ENCODE measurements around the gene ABI1. TPM values are rescaled to one million over a fixed set of nuclear protein-coding genes. Genes with fewer than 3 reads are reported as not detected.
A peak's percentile ranks its signal among the peaks of the same experiment; 100 is the strongest.
"Not testable (repeated sequence)": the region's sequence is repeated elsewhere in the genome, so short reads cannot be mapped to it uniquely, and the experiment has no call there.

ABI1 gene
- 37.5 and 43.2 TPM in 2 replicates for total RNA-seq (2012; rRNA removed)

- peak within 1 kb of the TSS; percentile 82 for H3K4me2 ChIP-seq (ENCODE audit: low read length)
- H3K4me1 ChIP-seq (ENCODE audit: control insufficient read depth, insufficient read depth, low read length): peaks cover 14% of the 10 kb centered on the region
- H3K9me3 ChIP-seq (replicated peaks; ENCODE audit: low read length): no peaks in the 10 kb centered on the region
- peak within 1 kb of the TSS; percentile 89 for H3K9ac ChIP-seq (ENCODE audit: low read depth, low read length)
- no peaks in the 10 kb centered on the region for H3K36me3 ChIP-seq (ENCODE audit: insufficient read depth, low read length)
- H3K27me3 ChIP-seq (ENCODE audit: control insufficient read depth, insufficient read depth, low read length): peaks cover 14% of the 10 kb centered on the region
- peak within 1 kb of the TSS; percentile 98 for H3K4me3 ChIP-seq (ENCODE audit: low read length)
These were observed at the start of gene ABI1 for GRCh38 chr10:26860443-26861204. TSS of gene ABI1 (minus strand) at chr10:26860958. CDS start at chr10:26860863, 95 bp downstream.

- Histone ChIP-seq H3K9ac (ENCODE audit: low read depth, low read length) (no peak overlapping the region), H3K4me2 (ENCODE audit: low read length) (no peak overlapping the region), H3K36me3 (ENCODE audit: insufficient read depth, low read length) (no peaks in the 10 kb centered on the region), H3K4me1 (ENCODE audit: control insufficient read depth, insufficient read depth, low read length) (no peaks in the 10 kb centered on the region), H3K9me3 (replicated peaks; ENCODE audit: low read length) (no peaks in the 10 kb centered on the region), H3K27me3 (ENCODE audit: control insufficient read depth, insufficient read depth, low read length) (no peaks in the 10 kb centered on the region), H3K4me3 (ENCODE audit: low read length) (no peak overlapping the region)
These were observed 49.0 kb upstream of the ABI1 start for GRCh38 chr10:26909753-26910152.

GRCh38 chr10:26905253-26905781 is 44.6 kb upstream of the ABI1 start:
- H3K4me3 ChIP-seq (ENCODE audit: low read length); H3K36me3 ChIP-seq (ENCODE audit: insufficient read depth, low read length); H3K27me3 ChIP-seq (ENCODE audit: control insufficient read depth, insufficient read depth, low read length); H3K9me3 ChIP-seq (replicated peaks; ENCODE audit: low read length); H3K4me1 ChIP-seq (ENCODE audit: control insufficient read depth, insufficient read depth, low read length); H3K4me2 ChIP-seq (ENCODE audit: low read length); H3K9ac ChIP-seq (ENCODE audit: low read depth, low read length): not testable (repeated sequence)

GRCh38 chr10:26903431-26904217 is 42.9 kb upstream of the ABI1 start:
- no peak overlapping the region for H3K9ac ChIP-seq (ENCODE audit: low read depth, low read length)
- H3K36me3 ChIP-seq (ENCODE audit: insufficient read depth, low read length): no peaks in the 10 kb centered on the region
- H3K4me2 ChIP-seq (ENCODE audit: low read length): no peak overlapping the region
- no peaks in the 10 kb centered on the region for H3K9me3 ChIP-seq (replicated peaks; ENCODE audit: low read length)
- H3K4me1 ChIP-seq (ENCODE audit: control insufficient read depth, insufficient read depth, low read length): no peaks in the 10 kb centered on the region
- no peak overlapping the region for H3K4me3 ChIP-seq (ENCODE audit: low read length)
- no peaks in the 10 kb centered on the region for H3K27me3 ChIP-seq (ENCODE audit: control insufficient read depth, insufficient read depth, low read length)

- not testable (repeated sequence) for H3K9ac ChIP-seq (ENCODE audit: low read depth, low read length); H3K27me3 ChIP-seq (ENCODE audit: control insufficient read depth, insufficient read depth, low read length); H3K4me1 ChIP-seq (ENCODE audit: control insufficient read depth, insufficient read depth, low read length)
These were observed 31.7 kb upstream of the ABI1 start for GRCh38 chr10:26892306-26892923.

GRCh38 chr10:26890956-26891355 is 30.2 kb upstream of the ABI1 start:
- no peaks in the 10 kb centered on the region for H3K36me3 ChIP-seq (ENCODE audit: insufficient read depth, low read length)
- no peak overlapping the region for H3K4me2 ChIP-seq (ENCODE audit: low read length)
- H3K9ac ChIP-seq (ENCODE audit: low read depth, low read length): no peak overlapping the region
- peaks cover 6% of the 10 kb centered on the region for H3K4me1 ChIP-seq (ENCODE audit: control insufficient read depth, insufficient read depth, low read length)
- H3K4me3 ChIP-seq (ENCODE audit: low read length): no peak overlapping the region
- no peaks in the 10 kb centered on the region for H3K27me3 ChIP-seq (ENCODE audit: control insufficient read depth, insufficient read depth, low read length)
- no peaks in the 10 kb centered on the region for H3K9me3 ChIP-seq (replicated peaks; ENCODE audit: low read length)

More at GRCh38 chr10:26892306-26892923, 31.7 kb upstream of the ABI1 start:
- not testable (repeated sequence) for H3K4me3 ChIP-seq (ENCODE audit: low read length); H3K36me3 ChIP-seq (ENCODE audit: insufficient read depth, low read length); H3K4me2 ChIP-seq (ENCODE audit: low read length); H3K9me3 ChIP-seq (replicated peaks; ENCODE audit: low read length)

GRCh38 chr10:26887611-26888215 is 27.0 kb upstream of the ABI1 start:
- no peak overlapping the region for H3K4me3 ChIP-seq (ENCODE audit: low read length)
- no peaks in the 10 kb centered on the region for H3K9me3 ChIP-seq (replicated peaks; ENCODE audit: low read length)
- peaks cover 18% of the 10 kb centered on the region for H3K27me3 ChIP-seq (ENCODE audit: control insufficient read depth, insufficient read depth, low read length)
- peaks cover 6% of the 10 kb centered on the region for H3K4me1 ChIP-seq (ENCODE audit: control insufficient read depth, insufficient read depth, low read length)
- no peak overlapping the region for H3K9ac ChIP-seq (ENCODE audit: low read depth, low read length)
- H3K36me3 ChIP-seq (ENCODE audit: insufficient read depth, low read length): no peaks in the 10 kb centered on the region
- no peak overlapping the region for H3K4me2 ChIP-seq (ENCODE audit: low read length)

GRCh38 chr10:26881600-26882331 is 21.0 kb upstream of the ABI1 start:
- H3K4me2 ChIP-seq (ENCODE audit: low read length): no peak overlapping the region
- peaks cover 28% of the 10 kb centered on the region for H3K27me3 ChIP-seq (ENCODE audit: control insufficient read depth, insufficient read depth, low read length)
- no peak overlapping the region for H3K9ac ChIP-seq (ENCODE audit: low read depth, low read length)
- H3K36me3 ChIP-seq (ENCODE audit: insufficient read depth, low read length): no peaks in the 10 kb centered on the region
- no peak overlapping the region for H3K4me3 ChIP-seq (ENCODE audit: low read length)
- H3K4me1 ChIP-seq (ENCODE audit: control insufficient read depth, insufficient read depth, low read length): no peaks in the 10 kb centered on the region
- H3K9me3 ChIP-seq (replicated peaks; ENCODE audit: low read length): no peaks in the 10 kb centered on the region

GRCh38 chr10:26879744-26880143 is 19.0 kb upstream of the ABI1 start:
- no peaks in the 10 kb centered on the region for H3K36me3 ChIP-seq (ENCODE audit: insufficient read depth, low read length)
- no peak overlapping the region for H3K4me2 ChIP-seq (ENCODE audit: low read length)
- peaks cover 34% of the 10 kb centered on the region for H3K27me3 ChIP-seq (ENCODE audit: control insufficient read depth, insufficient read depth, low read length)
- H3K9me3 ChIP-seq (replicated peaks; ENCODE audit: low read length): no peaks in the 10 kb centered on the region
- no peaks in the 10 kb centered on the region for H3K4me1 ChIP-seq (ENCODE audit: control insufficient read depth, insufficient read depth, low read length)
- H3K4me3 ChIP-seq (ENCODE audit: low read length): no peak overlapping the region
- no peak overlapping the region for H3K9ac ChIP-seq (ENCODE audit: low read depth, low read length)

- H3K27me3 ChIP-seq (ENCODE audit: control insufficient read depth, insufficient read depth, low read length): peaks cover 23% of the 10 kb centered on the region
- H3K4me3 ChIP-seq (ENCODE audit: low read length): no peak overlapping the region
- H3K4me1 ChIP-seq (ENCODE audit: control insufficient read depth, insufficient read depth, low read length): no peaks in the 10 kb centered on the region
- H3K9me3 ChIP-seq (replicated peaks; ENCODE audit: low read length): no peaks in the 10 kb centered on the region
- H3K36me3 ChIP-seq (ENCODE audit: insufficient read depth, low read length): no peaks in the 10 kb centered on the region
- H3K4me2 ChIP-seq (ENCODE audit: low read length): no peak overlapping the region
- no peak overlapping the region for H3K9ac ChIP-seq (ENCODE audit: low read depth, low read length)
These were observed 10.0 kb upstream of the ABI1 start for GRCh38 chr10:26870766-26871165.

Measured in skeletal muscle satellite cell (primary cell).